Stimulated activated CD8-positive, alpha-beta memory T cell treated with anti-CD3 and anti-CD28 coated beads, Interleukin-2, amount 100 ng/mL, for 1 hour (primary cell): ENCODE data around the gene FNBP1L.

Experiments used
- DNase-seq, 2 donors: peaks; one replicate each; pipeline ENCODE4 v3.0.0-alpha.2; 2020; ENCODE audit warnings: low read depth in 2 of 2

FNBP1L gene

GRCh38 chr1:93489756-93490155 is 41.8 kb downstream of the FNBP1L start:
- no peak for DNase-seq

- DNase-seq = no peak
Measured at GRCh38 chr1:93490357-93490756, 42.4 kb downstream of the FNBP1L start.

- no peak for DNase-seq
Measured at GRCh38 chr1:93495911-93496310, 48.0 kb downstream of the FNBP1L start.

GRCh38 chr1:93496520-93496919 is 48.6 kb downstream of the FNBP1L start:
- no peak for DNase-seq

- DNase-seq = no peak
Measured at GRCh38 chr1:93499075-93499474, 51.2 kb downstream of the FNBP1L start.

GRCh38 chr1:93499533-93499932 is 51.6 kb downstream of the FNBP1L start:
- no peak for DNase-seq

GRCh38 chr1:93500275-93500674 is 52.4 kb downstream of the FNBP1L start:
- no peak for DNase-seq

GRCh38 chr1:93501399-93501798 is 53.5 kb downstream of the FNBP1L start:
- no peak for DNase-seq

- no peak for DNase-seq
Measured at GRCh38 chr1:93501829-93502369, 54.0 kb downstream of the FNBP1L start.

- no peak for DNase-seq
Measured at GRCh38 chr1:93502571-93502970, 54.7 kb downstream of the FNBP1L start.

- DNase-seq = no peak
Measured at GRCh38 chr1:93503163-93503562, 55.2 kb downstream of the FNBP1L start.

GRCh38 chr1:93503816-93504215 is 55.9 kb downstream of the FNBP1L start:
- no peak for DNase-seq

GRCh38 chr1:93504247-93505033 is 56.5 kb downstream of the FNBP1L start:
- no peak for DNase-seq

- DNase-seq = no peak
Measured at GRCh38 chr1:93506126-93506525, 58.2 kb downstream of the FNBP1L start.

GRCh38 chr1:93516164-93516563 is 68.2 kb downstream of the FNBP1L start:
- DNase-seq = no peak

GRCh38 chr1:93518516-93518915 is 70.6 kb downstream of the FNBP1L start:
- no peak for DNase-seq

GRCh38 chr1:93519199-93519829 is 71.4 kb downstream of the FNBP1L start:
- DNase-seq = no peak

- DNase-seq = no peak
Measured at GRCh38 chr1:93521618-93522017, 73.7 kb downstream of the FNBP1L start.

GRCh38 chr1:93522721-93523120 is 74.8 kb downstream of the FNBP1L start:
- DNase-seq = no peak

GRCh38 chr1:93525431-93525830 is 77.5 kb downstream of the FNBP1L start:
- no peak for DNase-seq

GRCh38 chr1:93526431-93526830 is 78.5 kb downstream of the FNBP1L start:
- DNase-seq = no peak

- DNase-seq = no peak
Measured at GRCh38 chr1:93528412-93528811, 80.5 kb downstream of the FNBP1L start.

- no peak for DNase-seq
Measured at GRCh38 chr1:93531193-93531592, 83.3 kb downstream of the FNBP1L start.
